Measurements from ENCODE around the gene SPSB1.

DNA sequence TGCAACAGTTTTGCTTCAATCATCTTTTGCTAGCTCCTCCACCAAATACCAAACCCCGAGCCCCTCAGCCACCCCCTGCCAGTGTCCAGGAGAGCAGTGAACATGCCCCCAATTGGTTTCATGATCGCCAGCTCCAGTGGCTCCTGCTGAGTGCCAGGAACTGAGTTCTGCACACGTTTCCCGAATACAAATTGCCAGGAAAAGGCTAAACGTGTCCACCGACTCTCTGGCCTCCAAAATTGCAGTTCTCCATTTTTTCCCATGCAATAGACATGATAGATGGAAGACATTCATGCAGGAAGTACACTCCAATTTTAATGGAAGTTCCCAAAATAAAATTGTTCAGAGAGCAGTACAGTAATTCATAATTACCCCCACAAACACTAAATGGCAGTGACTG lies 101.3 kb downstream of the SPSB1 start:
- no peak for TF ChIP-seq EZH2 (IDR thresholded peaks at IDR 0.05; ENCODE audit: low read length)
- TF ChIP-seq, protein P1, sequence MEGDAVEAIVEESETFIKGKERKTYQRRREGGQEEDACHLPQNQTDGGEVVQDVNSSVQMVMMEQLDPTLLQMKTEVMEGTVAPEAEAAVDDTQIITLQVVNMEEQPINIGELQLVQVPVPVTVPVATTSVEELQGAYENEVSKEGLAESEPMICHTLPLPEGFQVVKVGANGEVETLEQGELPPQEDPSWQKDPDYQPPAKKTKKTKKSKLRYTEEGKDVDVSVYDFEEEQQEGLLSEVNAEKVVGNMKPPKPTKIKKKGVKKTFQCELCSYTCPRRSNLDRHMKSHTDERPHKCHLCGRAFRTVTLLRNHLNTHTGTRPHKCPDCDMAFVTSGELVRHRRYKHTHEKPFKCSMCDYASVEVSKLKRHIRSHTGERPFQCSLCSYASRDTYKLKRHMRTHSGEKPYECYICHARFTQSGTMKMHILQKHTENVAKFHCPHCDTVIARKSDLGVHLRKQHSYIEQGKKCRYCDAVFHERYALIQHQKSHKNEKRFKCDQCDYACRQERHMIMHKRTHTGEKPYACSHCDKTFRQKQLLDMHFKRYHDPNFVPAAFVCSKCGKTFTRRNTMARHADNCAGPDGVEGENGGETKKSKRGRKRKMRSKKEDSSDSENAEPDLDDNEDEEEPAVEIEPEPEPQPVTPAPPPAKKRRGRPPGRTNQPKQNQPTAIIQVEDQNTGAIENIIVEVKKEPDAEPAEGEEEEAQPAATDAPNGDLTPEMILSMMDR (optimal IDR thresholded peaks at IDR 0.05 in 1 of 3, IDR thresholded peaks at IDR 0.05 in 1 of 3, conservative IDR thresholded peaks at IDR 0.05 in 1 of 3; ENCODE audit: extremely low read depth in 1 of 3, insufficient read depth in 2 of 3, low read length in 3 of 3): no peak

Measured in keratinocyte (primary cell).